WI38 (cell line): ENCODE data around the gene RGS7.

Experiments
- H3K4me3 ChIP-seq: 2 replicates; pipeline ENCODE4 v1.5.1; 2011; ENCODE audit warnings: low read depth, mild to moderate bottlenecking, control low read depth, low read length
- TF ChIP-seq, protein P1 (sequence below): IDR thresholded peaks from 2 replicates; pipeline ENCODE4 v1.5.1; 2012; ENCODE audit warnings: low read depth, mild to moderate bottlenecking, control low read depth, low read length

RGS7 gene

DNA sequence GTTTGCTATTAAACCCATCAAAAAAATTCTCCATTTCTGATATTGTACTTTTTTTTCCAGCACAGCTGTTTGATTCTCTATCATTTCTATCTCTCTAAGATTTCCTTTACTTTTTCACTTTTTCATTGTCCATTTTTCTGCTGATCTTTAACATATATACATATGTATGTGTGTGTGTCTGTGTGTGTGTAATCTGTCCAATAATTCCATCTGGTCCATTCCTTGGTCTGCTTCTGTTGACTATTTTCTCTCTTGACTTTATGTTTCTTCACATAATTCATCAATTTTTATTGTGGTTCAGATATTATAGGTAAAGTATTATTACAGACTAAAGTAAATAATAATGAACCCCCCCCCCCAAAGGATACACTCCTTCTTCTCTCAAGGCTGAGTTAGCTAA is 84.2 kb downstream of the RGS7 start:
- TF ChIP-seq, protein P1, sequence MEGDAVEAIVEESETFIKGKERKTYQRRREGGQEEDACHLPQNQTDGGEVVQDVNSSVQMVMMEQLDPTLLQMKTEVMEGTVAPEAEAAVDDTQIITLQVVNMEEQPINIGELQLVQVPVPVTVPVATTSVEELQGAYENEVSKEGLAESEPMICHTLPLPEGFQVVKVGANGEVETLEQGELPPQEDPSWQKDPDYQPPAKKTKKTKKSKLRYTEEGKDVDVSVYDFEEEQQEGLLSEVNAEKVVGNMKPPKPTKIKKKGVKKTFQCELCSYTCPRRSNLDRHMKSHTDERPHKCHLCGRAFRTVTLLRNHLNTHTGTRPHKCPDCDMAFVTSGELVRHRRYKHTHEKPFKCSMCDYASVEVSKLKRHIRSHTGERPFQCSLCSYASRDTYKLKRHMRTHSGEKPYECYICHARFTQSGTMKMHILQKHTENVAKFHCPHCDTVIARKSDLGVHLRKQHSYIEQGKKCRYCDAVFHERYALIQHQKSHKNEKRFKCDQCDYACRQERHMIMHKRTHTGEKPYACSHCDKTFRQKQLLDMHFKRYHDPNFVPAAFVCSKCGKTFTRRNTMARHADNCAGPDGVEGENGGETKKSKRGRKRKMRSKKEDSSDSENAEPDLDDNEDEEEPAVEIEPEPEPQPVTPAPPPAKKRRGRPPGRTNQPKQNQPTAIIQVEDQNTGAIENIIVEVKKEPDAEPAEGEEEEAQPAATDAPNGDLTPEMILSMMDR = no peak
- H3K4me3 ChIP-seq = no peak overlapping the region

DNA sequence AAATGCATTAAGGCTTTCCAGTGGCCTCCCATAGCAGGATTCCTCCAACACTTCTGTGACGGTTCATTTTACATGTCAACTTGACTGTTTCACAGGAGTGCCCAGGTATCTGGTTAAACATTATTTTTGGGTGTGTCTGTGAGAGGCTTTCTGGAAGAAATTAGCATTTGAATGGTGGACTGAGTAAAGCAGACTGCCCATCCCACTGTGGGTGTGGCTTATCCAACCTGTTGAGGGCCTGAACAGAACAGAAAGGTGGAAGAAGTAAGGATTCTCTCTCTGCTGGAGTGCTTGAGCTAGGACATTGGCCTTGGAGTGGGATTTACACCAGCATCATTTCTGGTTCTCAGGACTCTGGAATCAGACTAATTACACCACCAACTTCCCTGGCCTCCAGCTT is 85.6 kb downstream of the RGS7 start:
- no peak overlapping the region for H3K4me3 ChIP-seq
- TF ChIP-seq, protein P1 = no peak

DNA sequence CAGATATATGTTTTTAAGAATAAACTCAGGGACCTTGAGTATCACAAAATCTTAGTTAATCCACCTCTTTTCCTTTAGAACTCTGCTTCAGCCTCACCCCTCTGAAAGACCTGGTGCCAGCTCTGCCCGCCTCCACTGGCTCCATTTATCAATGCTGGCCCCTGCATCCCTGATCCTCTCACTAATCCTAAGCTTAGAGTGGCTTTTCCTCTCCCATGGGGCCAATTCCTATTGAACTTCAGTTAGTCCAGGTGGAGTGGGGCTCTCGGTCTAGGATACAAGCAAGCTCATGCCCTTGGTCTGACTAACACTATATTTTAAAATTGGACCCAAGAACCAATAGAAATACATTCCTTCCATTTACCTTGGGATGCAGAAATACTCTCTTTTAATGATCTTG is 87.0 kb downstream of the RGS7 start:
- TF ChIP-seq, protein P1 = no peak
- H3K4me3 ChIP-seq = no peak overlapping the region

DNA sequence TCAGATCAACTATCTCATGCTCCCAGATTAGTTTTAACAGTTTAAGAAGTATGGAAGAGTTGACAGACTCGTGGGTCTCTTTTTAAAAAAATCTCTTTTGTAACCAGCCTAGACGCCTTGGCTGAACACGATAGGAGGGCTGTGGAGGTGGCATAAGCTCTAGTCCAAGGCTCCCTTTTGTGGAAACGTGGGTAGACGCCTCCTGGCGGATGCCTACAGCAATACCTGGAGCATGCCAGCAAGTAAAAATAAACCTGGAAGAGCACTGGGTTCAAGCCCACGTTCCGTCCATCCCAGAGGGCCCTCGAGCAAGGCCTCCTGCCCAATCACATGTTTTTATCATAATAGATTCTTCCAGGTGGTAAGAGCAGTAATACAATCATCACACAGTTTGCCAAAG is 87.9 kb downstream of the RGS7 start:
- TF ChIP-seq, protein P1 = peak; percentile 30; the same call in 1 of the 2 replicates
- no peak overlapping the region for H3K4me3 ChIP-seq

DNA sequence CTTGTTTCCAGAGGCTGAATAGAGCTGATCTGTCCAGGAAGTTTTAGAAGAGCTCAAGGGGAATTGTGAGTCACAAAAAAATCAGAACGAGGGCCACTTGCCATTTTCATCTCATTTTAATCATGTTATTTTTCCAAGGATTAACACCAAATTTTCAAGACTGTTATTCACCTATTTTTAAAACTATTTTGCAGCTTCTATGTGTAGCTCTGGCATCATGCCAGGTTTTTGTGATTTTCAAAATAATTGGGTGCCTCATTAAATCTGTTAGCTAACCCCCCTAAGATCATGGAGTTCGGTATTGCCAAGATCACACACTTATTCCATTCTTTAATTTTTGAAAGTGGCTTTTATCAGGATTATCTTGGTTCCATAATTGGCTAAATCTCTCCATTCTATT is 90.9 kb downstream of the RGS7 start:
- TF ChIP-seq, protein P1 = no peak
- no peak overlapping the region for H3K4me3 ChIP-seq

DNA sequence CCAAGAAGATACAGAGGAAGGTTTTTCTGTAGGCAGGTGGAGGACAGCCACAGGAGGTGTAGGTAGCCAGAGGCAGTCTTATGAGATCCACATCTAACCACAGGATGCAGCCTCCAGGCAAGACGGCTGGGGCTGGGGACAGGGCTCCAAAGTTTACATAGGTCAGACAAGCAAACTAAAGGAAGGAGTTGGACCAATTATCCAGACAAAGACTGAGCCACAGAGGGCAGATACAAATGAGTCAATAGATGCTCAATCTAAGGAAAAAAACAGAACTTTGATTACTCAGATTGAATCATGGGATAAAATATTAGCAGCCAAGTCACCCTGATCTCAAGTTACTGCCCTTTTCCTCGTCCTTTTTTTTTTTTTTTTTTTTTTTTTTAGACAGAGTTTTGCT is 91.6 kb downstream of the RGS7 start:
- TF ChIP-seq, protein P1 = no peak
- no peak overlapping the region for H3K4me3 ChIP-seq

DNA sequence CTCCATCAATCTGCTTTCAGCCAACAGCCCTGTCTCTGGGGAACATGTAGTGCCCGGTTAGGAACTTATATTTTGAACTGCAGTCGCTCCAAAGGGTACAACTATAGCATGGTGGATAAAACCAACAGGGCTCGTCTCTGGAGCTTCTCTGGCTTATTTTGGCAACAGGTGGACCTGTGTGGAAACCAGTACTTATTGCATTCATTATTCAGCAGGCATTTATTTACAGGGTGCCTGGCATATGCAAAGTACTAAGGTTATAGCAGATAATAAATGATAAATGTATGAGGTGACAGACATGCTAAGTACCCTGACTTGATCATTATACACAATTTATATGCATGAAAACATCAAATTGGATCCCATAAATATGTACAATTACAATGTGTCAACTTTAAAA is 93.7 kb downstream of the RGS7 start:
- H3K4me3 ChIP-seq = no peak overlapping the region
- TF ChIP-seq, protein P1 = no peak
